Lung (tissue), 12 donors: ENCODE measurements around the gene PGS1. TPM values are rescaled to one million over a fixed set of nuclear protein-coding genes. Genes with fewer than 3 reads are reported as not detected.

Source experiments
- ATAC-seq: fragments of 200-7000 bp; cut with Tn5 transposase; one replicate; pipeline ENCODE4 v1.9.1; 2020; ENCODE audit warnings: moderate number of reproducible peaks; ENCODE audit not compliant: insufficient read depth, low FRiP score
- DNase-seq, 3 donors: peaks; one replicate each; pipeline ENCODE4 v3.0.0-alpha.2; 2013 to 2017
- H3K27ac ChIP-seq, 2 donors: one replicate each; pipeline ENCODE4 v1.5.1; 2013; ENCODE audit warnings: mild to moderate bottlenecking in 2 of 2, moderate library complexity in 2 of 2, control low read depth in 1 of 2, inconsistent platforms in 1 of 2, low read depth in 1 of 2, low read length in 1 of 2
- H3K27me3 ChIP-seq, 3 donors: one replicate each; pipeline ENCODE4 v1.5.1; 2013; ENCODE audit warnings: low read length in 2 of 3; ENCODE audit not compliant: control insufficient read depth in 3 of 3, insufficient read depth in 3 of 3
- H3K36me3 ChIP-seq, 4 donors: one replicate each; pipeline ENCODE4 v1.5.1; 2013; ENCODE audit warnings: low read length in 4 of 4, mild to moderate bottlenecking in 1 of 4, moderate library complexity in 1 of 4; ENCODE audit not compliant: control insufficient read depth in 4 of 4, insufficient read depth in 4 of 4
- H3K4me1 ChIP-seq, 5 donors: one replicate each; pipeline ENCODE4 v1.5.1; 2013; ENCODE audit warnings: low read length in 5 of 5, mild to moderate bottlenecking in 2 of 5, moderate library complexity in 1 of 5; ENCODE audit not compliant: control insufficient read depth in 5 of 5, insufficient read depth in 5 of 5
- H3K4me3 ChIP-seq: one replicate; pipeline ENCODE4 v1.5.1; 2013; ENCODE audit warnings: mild to moderate bottlenecking, control low read depth, moderate library complexity
- H3K9ac ChIP-seq, 2 donors: one replicate each; pipeline ENCODE4 v1.5.1; 2013; ENCODE audit warnings: low read length in 2 of 2, control low read depth in 1 of 2; ENCODE audit not compliant: insufficient read depth in 1 of 2
- H3K9me3 ChIP-seq, 4 donors: one replicate each; pipeline ENCODE4 v1.5.1; 2013; ENCODE audit warnings: low read length in 3 of 4, mild to moderate bottlenecking in 1 of 4, moderate library complexity in 1 of 4; ENCODE audit not compliant: control insufficient read depth in 4 of 4, insufficient read depth in 3 of 4
- WGBS, 2 donors: extraction: QIAGEN DNeasy Blood & Tissue Kit; methylation state at CpG; one replicate each; pipeline ENCODE4 v1.1.7; 2013; 5-methylcytosine and 5-hydroxymethylcytosine counted together
- polyA plus RNA-seq, 2 donors: library from polyadenylated mRNA; stranded (reverse); fragments of 200-250 nt; gene quantifications; one replicate each; pipeline ENCODE4 v1.2.1, GENCODE V29; 2013
- total RNA-seq, 2 donors: library from RNA; depleted of rRNA in 1 of 2; stranded (reverse); fragments of >200 nt in 1 of 2; gene quantifications; one replicate each; pipeline ENCODE4 v1.2.1, GENCODE V29; 2014 to 2021
- TF ChIP-seq, protein P1 (sequence below): IDR thresholded peaks from 2 replicates; pipeline ENCODE4 v1.5.1; 2012; ENCODE audit warnings: mild to moderate bottlenecking; ENCODE audit errors: control extremely low read depth, extremely low read depth
- donor health status: control.
- donor health status: control.
- donor health status: Bipolar disorder and iron deficiency.
- donor health status: healthy.
- donor health status: DM: yes; HTN: yes; CAD: no.

The PGS1 gene
- total and polyA plus RNA-seq, 4 donors = 44.9 to 104 (median 94.3) TPM

DNA sequence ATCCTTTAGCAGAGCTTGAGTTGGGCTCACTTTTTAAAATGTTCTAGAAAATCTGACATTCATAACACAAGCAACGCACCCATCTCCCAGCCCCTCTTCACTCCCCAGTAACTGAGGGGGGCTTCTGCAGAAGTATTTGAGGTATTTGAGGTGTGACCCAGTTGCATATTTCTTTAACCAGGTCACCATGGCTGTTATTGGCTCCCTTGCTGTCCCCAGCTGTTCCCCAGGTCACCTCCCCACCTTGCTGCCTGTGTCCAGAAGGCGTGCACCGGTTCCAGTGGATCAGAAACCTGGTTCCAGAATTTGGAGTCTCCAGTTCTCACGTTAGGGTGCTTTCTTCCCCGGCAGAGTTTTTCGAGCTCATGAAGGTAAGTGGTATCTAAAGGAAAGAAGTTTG lies 13.8 kb downstream of the PGS1 start:
- Histone ChIP-seq H3K9me3 (no peaks in the 10 kb centered on the region), H3K36me3 (peaks cover 0 to 29% (median 6%) of the 10 kb centered on the region in 4 donors), H3K4me1 (peaks cover 0 to 45% (median 6%) of the 10 kb centered on the region in 5 donors), H3K27me3 (no peaks in the 10 kb centered on the region), H3K27ac (no peak overlapping the region), H3K4me3 (no peak overlapping the region), H3K9ac (no peak overlapping the region)
- TF ChIP-seq, protein P1, sequence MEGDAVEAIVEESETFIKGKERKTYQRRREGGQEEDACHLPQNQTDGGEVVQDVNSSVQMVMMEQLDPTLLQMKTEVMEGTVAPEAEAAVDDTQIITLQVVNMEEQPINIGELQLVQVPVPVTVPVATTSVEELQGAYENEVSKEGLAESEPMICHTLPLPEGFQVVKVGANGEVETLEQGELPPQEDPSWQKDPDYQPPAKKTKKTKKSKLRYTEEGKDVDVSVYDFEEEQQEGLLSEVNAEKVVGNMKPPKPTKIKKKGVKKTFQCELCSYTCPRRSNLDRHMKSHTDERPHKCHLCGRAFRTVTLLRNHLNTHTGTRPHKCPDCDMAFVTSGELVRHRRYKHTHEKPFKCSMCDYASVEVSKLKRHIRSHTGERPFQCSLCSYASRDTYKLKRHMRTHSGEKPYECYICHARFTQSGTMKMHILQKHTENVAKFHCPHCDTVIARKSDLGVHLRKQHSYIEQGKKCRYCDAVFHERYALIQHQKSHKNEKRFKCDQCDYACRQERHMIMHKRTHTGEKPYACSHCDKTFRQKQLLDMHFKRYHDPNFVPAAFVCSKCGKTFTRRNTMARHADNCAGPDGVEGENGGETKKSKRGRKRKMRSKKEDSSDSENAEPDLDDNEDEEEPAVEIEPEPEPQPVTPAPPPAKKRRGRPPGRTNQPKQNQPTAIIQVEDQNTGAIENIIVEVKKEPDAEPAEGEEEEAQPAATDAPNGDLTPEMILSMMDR = no peak
- WGBS, 2 donors = 88 to 92% methylated on average over 6 of the region's 6 CpGs
- no peak for ATAC-seq
- no peak for DNase-seq

DNA sequence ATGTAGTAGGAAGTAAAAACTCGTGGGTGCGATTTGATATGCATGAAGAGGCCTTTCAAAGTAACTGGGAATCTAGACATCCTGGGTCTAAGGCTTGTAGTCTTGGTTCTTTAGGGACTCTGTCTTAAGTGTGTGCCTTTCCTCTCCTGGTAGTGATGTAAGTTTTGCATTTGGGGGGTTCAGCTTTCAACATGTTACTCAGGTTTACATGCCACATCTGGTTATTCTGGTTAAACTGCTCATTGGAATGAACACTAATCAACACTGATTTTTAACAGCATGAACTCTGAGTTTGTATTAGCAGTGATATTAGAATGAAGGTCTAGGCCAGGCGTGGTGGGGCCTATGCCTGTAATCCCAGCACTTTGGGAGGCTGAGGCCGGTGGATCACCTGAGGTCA lies 15.1 kb downstream of the PGS1 start:
- H3K27ac ChIP-seq = no peak overlapping the region
- no peaks in the 10 kb centered on the region for H3K9me3 ChIP-seq
- H3K9ac ChIP-seq = no peak overlapping the region
- H3K4me1 ChIP-seq = peaks cover 0 to 41% (median 0%) of the 10 kb centered on the region in 5 donors
- TF ChIP-seq, protein P1 = no peak
- DNase-seq = peak in 2 of 3 donors; percentile 51 to 65
- ATAC-seq = no peak
- no peaks in the 10 kb centered on the region for H3K27me3 ChIP-seq
- no peak overlapping the region for H3K4me3 ChIP-seq
- 82 to 83% methylated on average over 4 of the region's 4 CpGs for WGBS, 2 donors
- H3K36me3 ChIP-seq = peaks cover 2 to 39% (median 14%) of the 10 kb centered on the region in 4 donors

DNA sequence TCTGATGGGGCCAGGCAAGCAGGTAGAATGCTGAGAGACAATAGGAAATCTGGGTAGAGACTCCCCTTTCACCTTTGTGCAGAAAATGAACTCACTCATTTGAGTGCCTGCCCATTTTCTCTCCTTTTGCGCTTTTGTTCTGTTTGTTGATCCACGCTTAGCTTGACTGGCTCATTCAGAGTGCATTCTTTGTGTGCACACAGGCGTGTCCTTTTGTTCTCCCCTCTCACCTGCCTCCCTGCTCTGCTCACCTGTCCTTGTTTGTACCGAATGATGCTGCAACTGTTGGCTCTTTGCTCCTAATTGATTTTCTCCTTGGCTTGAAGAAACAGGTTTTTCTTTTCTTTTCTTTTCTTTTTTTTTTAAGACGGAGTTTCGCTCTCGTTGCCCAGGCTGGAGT lies 15.8 kb downstream of the PGS1 start:
- DNase-seq (no peak), ATAC-seq (no peak)
- H3K9ac ChIP-seq = no peak overlapping the region
- H3K4me1 ChIP-seq = peaks cover 0 to 37% (median 0%) of the 10 kb centered on the region in 5 donors
- H3K27me3 ChIP-seq = no peaks in the 10 kb centered on the region
- 87 to 93% methylated on average over 7 of the region's 7 CpGs for WGBS, 2 donors
- H3K27ac ChIP-seq = peak overlapping the region in 1 of 2 donors; percentile 37
- TF ChIP-seq, protein P1 = no peak
- H3K36me3 ChIP-seq = peaks cover 3 to 45% (median 19%) of the 10 kb centered on the region in 4 donors
- no peaks in the 10 kb centered on the region for H3K9me3 ChIP-seq
- no peak overlapping the region for H3K4me3 ChIP-seq

DNA sequence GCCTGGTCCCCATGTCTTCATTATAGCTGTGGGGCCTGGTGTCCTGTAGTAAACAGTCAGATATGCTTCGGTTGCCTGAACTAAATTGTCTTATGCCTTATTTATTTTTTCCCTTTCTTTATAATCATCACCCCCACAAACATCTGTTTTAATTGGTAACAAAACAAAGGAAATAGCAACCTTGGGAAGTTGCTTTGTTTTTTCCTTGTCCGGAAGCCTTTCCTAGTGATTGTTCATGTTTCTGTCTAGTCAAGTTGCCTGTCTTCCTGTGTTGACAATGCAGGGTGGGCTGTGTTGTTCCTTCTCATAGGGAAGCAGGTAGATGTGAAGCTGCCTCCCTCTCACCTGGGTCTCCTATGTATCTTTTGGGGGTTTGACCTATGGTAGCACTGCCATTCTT lies 16.7 kb downstream of the PGS1 start:
- no peaks in the 10 kb centered on the region for H3K27me3 ChIP-seq
- H3K4me1 ChIP-seq = peaks cover 0 to 32% (median 0%) of the 10 kb centered on the region in 5 donors
- H3K9me3 ChIP-seq = no peaks in the 10 kb centered on the region
- peaks cover 10 to 53% (median 24%) of the 10 kb centered on the region in 4 donors for H3K36me3 ChIP-seq
- peak overlapping the region in 1 of 2 donors; percentile 70 for H3K27ac ChIP-seq
- ATAC-seq (no peak), DNase-seq (no peak)
- no peak overlapping the region for H3K9ac ChIP-seq
- TF ChIP-seq, protein P1 = no peak
- 77 to 81% methylated on average over 2 of the region's 2 CpGs for WGBS, 2 donors
- no peak overlapping the region for H3K4me3 ChIP-seq
